ENCODE results near the gene SUPT4H1.

DNA sequence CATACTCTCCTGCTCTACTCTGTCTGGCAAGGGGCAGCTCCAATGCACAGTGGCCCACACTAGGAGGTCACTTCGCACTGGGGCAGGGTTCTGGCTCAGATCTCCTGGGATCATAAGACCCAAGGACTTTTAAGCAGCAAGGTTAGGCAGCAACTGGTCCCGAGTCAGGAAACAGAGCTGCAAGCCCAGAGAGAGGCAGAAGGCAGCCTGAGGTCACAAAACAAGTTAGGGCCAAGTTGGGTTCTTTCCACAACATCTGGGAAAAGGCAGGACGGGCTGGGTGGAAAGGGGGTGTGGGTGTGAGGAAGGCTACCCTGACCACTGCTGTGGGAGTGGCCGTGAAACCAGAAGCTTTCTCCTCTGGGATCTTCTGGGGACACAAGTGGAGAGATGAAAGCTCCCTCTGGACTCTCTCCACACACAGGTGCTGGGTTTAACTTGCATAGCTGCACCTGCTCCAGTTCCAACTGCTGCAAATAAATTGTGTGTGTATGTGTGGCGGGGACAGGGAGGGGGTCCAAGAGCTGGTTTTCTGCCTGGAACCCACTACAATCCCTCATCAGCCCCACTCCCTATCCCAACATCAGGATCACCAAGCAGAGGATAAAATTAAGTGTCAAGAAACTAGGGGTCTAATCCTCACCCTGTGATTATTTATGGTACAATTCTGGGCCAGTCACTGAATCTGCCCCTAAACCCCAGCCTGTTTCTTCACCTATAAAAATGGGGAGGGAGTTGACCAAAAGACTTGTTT, 15.4 kb downstream of the SUPT4H1 start:
- TF ChIP-seq, protein P1, sequence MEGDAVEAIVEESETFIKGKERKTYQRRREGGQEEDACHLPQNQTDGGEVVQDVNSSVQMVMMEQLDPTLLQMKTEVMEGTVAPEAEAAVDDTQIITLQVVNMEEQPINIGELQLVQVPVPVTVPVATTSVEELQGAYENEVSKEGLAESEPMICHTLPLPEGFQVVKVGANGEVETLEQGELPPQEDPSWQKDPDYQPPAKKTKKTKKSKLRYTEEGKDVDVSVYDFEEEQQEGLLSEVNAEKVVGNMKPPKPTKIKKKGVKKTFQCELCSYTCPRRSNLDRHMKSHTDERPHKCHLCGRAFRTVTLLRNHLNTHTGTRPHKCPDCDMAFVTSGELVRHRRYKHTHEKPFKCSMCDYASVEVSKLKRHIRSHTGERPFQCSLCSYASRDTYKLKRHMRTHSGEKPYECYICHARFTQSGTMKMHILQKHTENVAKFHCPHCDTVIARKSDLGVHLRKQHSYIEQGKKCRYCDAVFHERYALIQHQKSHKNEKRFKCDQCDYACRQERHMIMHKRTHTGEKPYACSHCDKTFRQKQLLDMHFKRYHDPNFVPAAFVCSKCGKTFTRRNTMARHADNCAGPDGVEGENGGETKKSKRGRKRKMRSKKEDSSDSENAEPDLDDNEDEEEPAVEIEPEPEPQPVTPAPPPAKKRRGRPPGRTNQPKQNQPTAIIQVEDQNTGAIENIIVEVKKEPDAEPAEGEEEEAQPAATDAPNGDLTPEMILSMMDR (IDR thresholded peaks at IDR 0.05; ENCODE audit: borderline replicate concordance, extremely low read depth, low read length, poor library complexity, severe bottlenecking) = peak; percentile 6
- no peak for TF ChIP-seq EZH2 (IDR thresholded peaks at IDR 0.05; ENCODE audit: borderline replicate concordance, low read depth, low read length, severe bottlenecking)
